ENCODE results near the gene RERE. TPM values are rescaled to one million over a fixed set of nuclear protein-coding genes. Genes with fewer than 3 reads are reported as not detected.

RERE gene
- total RNA-seq, 4 donors from 2014 or later = 86.4 to 111 (median 103) TPM

DNA sequence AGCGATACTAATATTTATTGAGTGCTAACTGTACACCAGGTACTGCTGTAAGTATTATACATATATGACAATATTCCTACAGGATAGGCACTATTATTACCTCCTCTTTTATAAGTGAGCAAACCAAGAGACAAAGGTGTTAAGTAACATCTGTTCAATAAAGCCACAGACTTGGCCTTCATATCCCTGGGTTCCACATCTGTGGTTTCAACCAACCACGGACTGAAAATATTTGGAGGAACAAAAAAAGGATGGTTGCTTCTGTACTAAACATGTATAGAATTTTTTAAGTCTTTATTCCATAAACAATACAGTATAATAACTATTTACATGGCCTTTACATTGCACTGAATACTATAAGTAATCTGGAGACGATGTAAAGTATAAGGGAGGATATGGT is 95.1 kb downstream of the RERE start:
- no peak overlapping the region for H3K27ac ChIP-seq
- TF ChIP-seq EP300 (IDR thresholded peaks at IDR 0.05) (no peak), POLR2A (IDR thresholded peaks at IDR 0.05) (no peak)
- TF ChIP-seq, protein P1, sequence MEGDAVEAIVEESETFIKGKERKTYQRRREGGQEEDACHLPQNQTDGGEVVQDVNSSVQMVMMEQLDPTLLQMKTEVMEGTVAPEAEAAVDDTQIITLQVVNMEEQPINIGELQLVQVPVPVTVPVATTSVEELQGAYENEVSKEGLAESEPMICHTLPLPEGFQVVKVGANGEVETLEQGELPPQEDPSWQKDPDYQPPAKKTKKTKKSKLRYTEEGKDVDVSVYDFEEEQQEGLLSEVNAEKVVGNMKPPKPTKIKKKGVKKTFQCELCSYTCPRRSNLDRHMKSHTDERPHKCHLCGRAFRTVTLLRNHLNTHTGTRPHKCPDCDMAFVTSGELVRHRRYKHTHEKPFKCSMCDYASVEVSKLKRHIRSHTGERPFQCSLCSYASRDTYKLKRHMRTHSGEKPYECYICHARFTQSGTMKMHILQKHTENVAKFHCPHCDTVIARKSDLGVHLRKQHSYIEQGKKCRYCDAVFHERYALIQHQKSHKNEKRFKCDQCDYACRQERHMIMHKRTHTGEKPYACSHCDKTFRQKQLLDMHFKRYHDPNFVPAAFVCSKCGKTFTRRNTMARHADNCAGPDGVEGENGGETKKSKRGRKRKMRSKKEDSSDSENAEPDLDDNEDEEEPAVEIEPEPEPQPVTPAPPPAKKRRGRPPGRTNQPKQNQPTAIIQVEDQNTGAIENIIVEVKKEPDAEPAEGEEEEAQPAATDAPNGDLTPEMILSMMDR (IDR thresholded peaks at IDR 0.05) = no peak
- no peaks in the 10 kb centered on the region for H3K9me3 ChIP-seq
- no peaks in the 10 kb centered on the region for H3K36me3 ChIP-seq
- no peak overlapping the region for H3K4me3 ChIP-seq
- DNase-seq (ENCODE audit: low spot score in 2 of 2) = no peak
- WGBS, 2 donors = 85 to 89% methylated on average over 3 of the region's 3 CpGs
- H3K4me1 ChIP-seq = peaks cover 0 to 11% (median 0%) of the 10 kb centered on the region in 4 donors
- H3K27me3 ChIP-seq = no peaks in the 10 kb centered on the region

DNA sequence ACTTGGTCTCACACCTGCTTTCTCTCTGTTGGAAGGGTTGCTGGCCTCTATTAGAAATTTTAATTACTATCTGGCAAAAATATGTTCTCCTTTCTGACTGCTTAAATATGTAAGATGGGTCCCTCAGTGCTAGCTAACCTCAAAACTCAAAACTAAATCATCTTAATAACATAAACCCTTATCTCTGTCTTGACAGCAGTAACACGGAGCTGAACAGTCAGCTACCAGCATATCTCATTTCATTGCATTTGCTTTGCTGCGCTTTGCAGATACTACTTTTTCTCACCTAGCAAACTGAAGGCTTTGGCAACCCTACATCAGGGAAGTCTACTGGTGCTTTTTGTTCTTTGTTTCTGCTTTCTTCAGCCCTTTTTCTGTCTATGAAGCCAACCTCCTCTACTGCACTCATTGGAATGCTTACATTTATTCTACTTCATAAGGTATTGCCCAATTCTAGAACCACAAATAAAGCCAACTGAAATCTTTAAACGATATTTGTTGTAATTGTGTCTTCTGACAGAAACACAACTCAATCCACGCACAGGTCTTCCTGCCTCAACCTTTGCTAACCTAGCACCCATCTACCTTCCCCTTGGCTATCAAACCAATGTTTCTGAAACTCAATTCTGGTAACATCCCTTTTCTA is 95.6 kb downstream of the RERE start:
- H3K4me1 ChIP-seq = peaks cover 0 to 13% (median 0%) of the 10 kb centered on the region in 4 donors

DNA sequence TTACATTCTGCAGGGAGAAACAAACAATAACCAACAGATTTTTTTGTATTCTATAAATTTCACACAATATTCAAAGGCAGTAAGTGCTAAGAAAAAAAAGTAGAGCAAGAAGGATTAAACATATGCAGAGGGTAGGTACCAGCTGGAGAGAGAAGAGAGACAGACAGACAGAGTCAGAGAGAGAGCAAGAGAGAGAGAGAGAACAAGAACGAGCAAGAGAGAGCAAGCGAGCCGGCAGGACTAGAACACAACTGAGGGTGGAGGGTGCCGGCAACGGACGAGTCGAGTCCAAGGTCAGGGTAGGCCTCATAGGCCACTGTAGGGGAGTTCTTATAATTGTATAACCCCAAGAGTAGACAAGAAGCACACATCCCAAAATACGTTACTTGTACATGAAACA is 97.1 kb downstream of the RERE start:
- H3K4me3 ChIP-seq = no peak overlapping the region
- WGBS, 2 donors = 95 to 97% methylated on average over 8 of the region's 8 CpGs

More for the DNA sequence above, 95.6 kb downstream of the RERE start:
- no peak for TF ChIP-seq POLR2A (IDR thresholded peaks at IDR 0.05)
- Histone ChIP-seq H3K27me3 (no peaks in the 10 kb centered on the region), H3K27ac (no peak overlapping the region), H3K36me3 (no peaks in the 10 kb centered on the region), H3K4me3 (no peak overlapping the region), H3K9me3 (no peaks in the 10 kb centered on the region)
- DNase-seq (ENCODE audit: low spot score in 2 of 2) = no peak
- WGBS, 2 donors = 85 to 86% methylated on average over 4 of the region's 4 CpGs

GRCh38 chr1:8718850-8719361 is 98.5 kb downstream of the RERE start:
- no peaks in the 10 kb centered on the region for H3K9me3 ChIP-seq
- 59 to 61% methylated on average over 3 of the region's 3 CpGs for WGBS, 2 donors
- no peak overlapping the region for H3K27ac ChIP-seq
- H3K27me3 ChIP-seq = no peaks in the 10 kb centered on the region
- peaks cover 0 to 6% (median 0%) of the 10 kb centered on the region in 4 donors for H3K4me1 ChIP-seq
- TF ChIP-seq, protein P1 (IDR thresholded peaks at IDR 0.05) = peak in 3 of 5 experiments; percentile 14 to 26 (median 15)
- no peak for TF ChIP-seq EP300 (IDR thresholded peaks at IDR 0.05)
- no peaks in the 10 kb centered on the region for H3K36me3 ChIP-seq
- H3K4me3 ChIP-seq = no peak overlapping the region
- DNase-seq (ENCODE audit: low spot score in 2 of 2) = no peak

More for the DNA sequence above, 97.1 kb downstream of the RERE start:
- Histone ChIP-seq H3K4me1 (peaks cover 0 to 6% (median 0%) of the 10 kb centered on the region in 4 donors), H3K9me3 (no peaks in the 10 kb centered on the region), H3K27me3 (no peaks in the 10 kb centered on the region), H3K27ac (no peak overlapping the region), H3K36me3 (no peaks in the 10 kb centered on the region)
- DNase-seq (ENCODE audit: low spot score in 2 of 2) = no peak
- TF ChIP-seq POLR2A (IDR thresholded peaks at IDR 0.05) (no peak), EP300 (IDR thresholded peaks at IDR 0.05) (no peak)
- TF ChIP-seq, protein P1 (IDR thresholded peaks at IDR 0.05) = no peak

DNA sequence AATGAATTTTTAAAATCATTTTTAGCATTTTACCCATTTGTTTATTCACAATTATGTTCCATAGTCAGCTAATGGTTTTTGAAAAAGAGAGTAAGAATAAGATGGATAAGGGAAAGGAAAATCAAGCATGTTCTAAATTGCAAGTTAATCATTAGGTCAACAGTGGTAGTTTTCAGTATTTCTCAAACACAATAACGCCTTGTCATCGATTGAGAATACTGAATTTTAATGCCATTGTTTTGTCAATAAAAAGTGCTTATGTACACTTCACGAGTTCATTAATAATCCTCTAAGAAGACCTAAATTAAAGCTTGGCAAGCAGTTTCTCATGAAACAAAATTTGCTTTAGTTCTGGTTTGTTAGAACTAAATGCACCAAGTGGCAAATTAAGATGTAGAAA is 100.3 kb downstream of the RERE start:
- H3K9me3 ChIP-seq = no peaks in the 10 kb centered on the region

More for the DNA sequence above, 100.3 kb downstream of the RERE start:
- H3K4me1 ChIP-seq = peaks cover 0 to 20% (median 16%) of the 10 kb centered on the region in 4 donors
- H3K27me3 ChIP-seq = no peaks in the 10 kb centered on the region
- 61% methylated on average over 3 of the region's 3 CpGs for WGBS, 2 donors
- no peak for DNase-seq (ENCODE audit: low spot score in 2 of 2)
- TF ChIP-seq EP300 (IDR thresholded peaks at IDR 0.05) = no peak
- no peak for TF ChIP-seq POLR2A (IDR thresholded peaks at IDR 0.05)
- TF ChIP-seq, protein P1 (IDR thresholded peaks at IDR 0.05) = no peak
- H3K36me3 ChIP-seq = no peaks in the 10 kb centered on the region
- no peak overlapping the region for H3K4me3 ChIP-seq
- no peak overlapping the region for H3K27ac ChIP-seq
